NCI-H2171 (cell line): ENCODE results near the gene UTP11.
"Not testable (repeated sequence)": the region's sequence is repeated elsewhere in the genome, so short reads cannot be mapped to it uniquely, and the experiment has no call there.

Experiments
- DNase-seq: peaks from one replicate; lab custom pipeline; 2025; lab: John Stamatoyannopoulos, UW

UTP11 gene

GRCh38 chr1:38027201-38028104 lies 14.9 kb downstream of the UTP11 start:
- peak; percentile 82 for DNase-seq

GRCh38 chr1:38028105-38028591 lies 15.6 kb downstream of the UTP11 start:
- peak; percentile 51 for DNase-seq

GRCh38 chr1:38028671-38029070 lies 16.1 kb downstream of the UTP11 start:
- DNase-seq = no peak

DNA sequence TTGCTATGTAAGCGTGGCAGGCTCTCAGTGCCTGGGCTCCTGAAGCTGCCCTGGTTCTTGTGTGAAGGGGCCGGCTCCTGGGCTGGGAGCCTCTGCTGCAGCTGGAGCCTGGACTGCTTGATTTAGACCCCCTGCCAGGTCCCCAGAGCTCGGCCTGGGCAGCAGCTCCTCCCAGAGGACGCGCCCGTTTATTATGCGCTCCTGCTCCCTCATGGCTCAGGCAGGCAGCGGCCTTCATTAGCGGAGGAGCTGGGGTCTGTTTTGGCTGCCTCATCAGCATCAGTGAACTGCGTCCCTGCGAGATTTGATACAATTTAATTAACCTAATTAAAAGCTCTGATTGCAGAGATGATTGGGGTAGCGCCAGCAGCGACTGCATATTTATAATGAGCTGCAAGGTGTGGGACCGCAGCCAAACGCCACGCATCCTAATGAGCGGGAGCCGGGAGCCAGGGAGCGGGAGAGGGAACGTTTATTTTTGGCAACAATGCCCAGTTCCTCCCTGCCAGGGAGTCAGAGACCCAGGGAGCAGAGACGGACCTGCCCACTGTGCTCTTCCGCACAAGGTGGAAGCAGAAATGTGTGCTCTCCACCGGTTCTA lies 16.6 kb downstream of the UTP11 start:
- peak; percentile 68 for DNase-seq

GRCh38 chr1:38029685-38030511 lies 17.4 kb downstream of the UTP11 start:
- DNase-seq = peak; percentile 64

DNA sequence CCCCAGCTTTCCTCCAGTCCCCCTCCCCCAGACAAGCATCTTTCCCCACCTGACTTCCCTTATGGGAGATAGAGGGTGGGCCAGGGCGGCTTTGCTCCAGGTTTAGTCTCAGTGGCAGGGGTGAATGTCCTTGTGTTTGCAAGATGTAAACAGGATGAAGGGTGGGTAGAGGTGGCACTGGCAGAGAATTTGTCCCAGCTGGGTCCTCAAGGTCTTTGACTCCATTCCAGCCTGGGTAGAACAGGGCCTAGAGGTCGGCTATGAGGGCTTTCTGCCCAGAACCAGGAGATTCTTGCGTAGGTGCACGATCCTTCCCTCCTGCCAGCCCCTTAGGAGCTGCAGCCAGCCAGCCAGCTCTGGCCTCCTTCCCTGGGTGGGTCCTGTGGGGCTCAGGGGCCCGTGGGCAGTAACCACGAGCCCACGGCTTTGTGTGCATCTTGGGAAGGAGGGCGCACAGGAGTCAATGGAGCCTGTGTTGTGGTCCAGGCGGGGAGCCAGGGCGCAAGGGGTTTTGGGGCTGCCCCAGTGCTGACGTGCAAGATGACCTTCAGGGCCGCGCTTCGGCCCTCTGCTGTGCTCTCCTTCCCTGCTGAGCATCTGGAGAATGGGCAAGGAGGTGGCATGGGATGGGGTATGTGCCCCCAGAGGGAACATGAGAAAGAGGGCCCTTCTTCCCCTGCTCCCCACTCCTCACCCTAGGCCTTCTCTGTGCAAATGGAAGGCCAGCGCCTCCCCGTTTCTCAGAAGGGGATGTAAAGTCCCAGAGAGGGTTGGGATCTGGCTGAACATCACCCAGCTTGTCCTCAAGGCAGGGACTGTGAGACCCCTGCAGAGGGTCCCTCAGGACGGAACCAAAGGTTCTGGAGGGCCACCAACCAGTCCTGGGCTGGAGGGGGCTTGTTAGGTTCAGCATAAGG lies 18.3 kb downstream of the UTP11 start:
- DNase-seq = no peak

- DNase-seq = no peak
These were observed 19.0 kb downstream of the UTP11 start for GRCh38 chr1:38031513-38031866.

DNA sequence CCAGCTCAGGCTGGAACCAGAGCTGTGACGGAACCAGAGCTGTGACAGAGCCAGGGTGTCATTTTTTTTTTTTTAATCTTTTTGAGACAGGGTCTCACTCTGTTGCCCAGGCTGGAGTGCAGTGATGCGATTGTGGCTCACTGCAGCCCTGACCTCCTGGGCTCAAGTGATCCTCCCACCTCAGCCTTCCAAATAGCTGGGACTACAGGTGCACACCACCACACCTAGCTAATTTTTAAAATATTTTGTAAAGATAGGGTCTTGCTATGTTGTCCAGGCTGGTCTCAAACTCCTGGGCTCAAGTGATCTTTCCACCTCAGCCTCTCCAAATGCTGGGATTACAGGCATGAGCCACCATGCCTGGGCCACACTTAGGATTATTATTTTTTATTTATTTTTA lies 20.5 kb downstream of the UTP11 start:
- not testable (repeated sequence) for DNase-seq

GRCh38 chr1:38034871-38035270 lies 22.3 kb downstream of the UTP11 start:
- DNase-seq = no peak

DNA sequence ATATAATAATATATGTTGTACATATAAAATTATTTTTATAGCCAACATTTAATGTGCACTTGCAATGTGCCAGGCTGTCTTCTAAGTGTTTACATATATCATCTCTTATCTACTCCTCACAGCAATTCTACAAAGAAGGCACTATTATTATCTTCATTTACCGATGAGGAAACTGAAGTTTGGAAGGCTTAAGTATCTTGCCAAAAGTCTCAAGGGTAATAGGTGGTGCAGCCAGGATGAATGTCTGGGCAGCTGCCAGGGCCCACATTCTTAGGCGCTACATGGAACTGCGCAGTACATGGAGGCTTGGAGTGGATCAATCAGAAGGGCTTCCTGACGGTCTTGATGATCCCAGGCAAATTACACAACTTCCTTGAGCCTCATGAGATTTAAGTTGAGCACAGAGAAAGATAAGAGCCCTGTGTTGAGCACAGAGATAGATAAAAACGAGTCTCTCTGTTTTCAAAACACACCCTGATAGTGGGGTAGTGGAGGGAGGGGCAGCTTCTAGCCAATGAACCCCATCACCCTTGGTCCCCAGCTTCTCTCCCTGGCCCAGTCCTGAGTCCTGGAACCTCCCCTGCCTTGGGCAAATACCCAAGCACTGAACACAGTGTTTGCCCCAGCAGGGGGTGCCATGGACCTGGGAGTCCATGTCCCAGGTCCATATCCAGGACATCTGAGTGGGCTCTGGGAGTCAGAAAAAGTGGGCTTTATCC lies 24.8 kb downstream of the UTP11 start:
- no peak for DNase-seq

DNA sequence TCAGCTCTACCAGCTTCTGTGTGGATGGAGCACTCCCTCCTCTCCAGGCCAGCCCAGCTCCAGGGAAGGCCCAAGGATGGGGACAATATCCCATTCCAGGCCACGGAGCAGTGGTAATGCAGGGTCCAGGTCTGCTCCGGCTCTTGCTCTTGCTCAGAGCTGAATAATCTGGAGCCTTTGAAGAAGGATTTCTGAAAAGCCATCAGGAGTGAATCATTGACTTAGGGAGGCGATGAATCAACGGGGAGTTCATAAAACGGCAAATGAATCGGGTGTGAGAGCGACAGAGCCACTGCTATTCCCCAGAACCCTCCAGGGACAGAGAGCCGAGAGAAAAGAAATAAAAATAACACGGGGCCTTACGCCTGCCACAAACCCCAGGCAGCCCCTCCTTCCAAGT lies 26.3 kb downstream of the UTP11 start:
- DNase-seq = no peak

- no peak for DNase-seq
These were observed 27.0 kb downstream of the UTP11 start for GRCh38 chr1:38039331-38040088.

GRCh38 chr1:38041936-38042834 lies 29.7 kb downstream of the UTP11 start:
- no peak for DNase-seq

DNA sequence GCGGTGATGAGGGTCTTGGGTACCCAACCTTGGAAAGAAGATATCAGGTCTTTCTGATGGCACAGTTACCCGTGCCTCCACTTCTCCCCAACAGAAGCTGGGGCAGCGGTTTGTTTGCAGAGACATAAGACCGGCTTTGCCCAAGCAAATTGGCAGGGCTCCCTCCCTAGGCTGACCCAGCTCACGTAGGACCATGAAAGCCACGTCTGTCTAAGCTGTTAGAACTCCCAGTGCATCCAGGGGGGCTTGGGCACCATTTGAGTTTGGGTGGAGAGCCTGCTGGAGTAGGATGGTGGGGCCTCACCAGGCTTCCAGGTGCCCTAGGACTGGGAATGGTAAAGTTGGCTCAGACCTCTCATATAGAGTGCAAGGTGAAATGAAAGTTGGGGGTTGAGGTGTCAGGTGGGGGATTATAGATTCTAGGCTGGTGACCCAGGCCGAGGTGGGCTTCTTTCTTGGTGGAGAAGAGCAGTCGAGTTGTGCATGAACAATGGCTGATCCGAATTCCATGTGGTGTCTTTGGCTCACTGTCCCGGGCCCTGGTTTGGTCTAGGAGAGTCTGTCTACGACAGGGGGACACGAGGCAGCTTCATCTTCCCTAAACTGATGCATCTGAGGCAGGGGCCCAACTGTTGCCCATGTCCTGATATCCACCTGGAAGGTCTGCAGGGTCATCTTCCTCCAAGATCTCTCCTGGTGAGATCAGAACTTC lies 30.7 kb downstream of the UTP11 start:
- no peak for DNase-seq

GRCh38 chr1:38044221-38045215 lies 32.0 kb downstream of the UTP11 start:
- DNase-seq = no peak

DNA sequence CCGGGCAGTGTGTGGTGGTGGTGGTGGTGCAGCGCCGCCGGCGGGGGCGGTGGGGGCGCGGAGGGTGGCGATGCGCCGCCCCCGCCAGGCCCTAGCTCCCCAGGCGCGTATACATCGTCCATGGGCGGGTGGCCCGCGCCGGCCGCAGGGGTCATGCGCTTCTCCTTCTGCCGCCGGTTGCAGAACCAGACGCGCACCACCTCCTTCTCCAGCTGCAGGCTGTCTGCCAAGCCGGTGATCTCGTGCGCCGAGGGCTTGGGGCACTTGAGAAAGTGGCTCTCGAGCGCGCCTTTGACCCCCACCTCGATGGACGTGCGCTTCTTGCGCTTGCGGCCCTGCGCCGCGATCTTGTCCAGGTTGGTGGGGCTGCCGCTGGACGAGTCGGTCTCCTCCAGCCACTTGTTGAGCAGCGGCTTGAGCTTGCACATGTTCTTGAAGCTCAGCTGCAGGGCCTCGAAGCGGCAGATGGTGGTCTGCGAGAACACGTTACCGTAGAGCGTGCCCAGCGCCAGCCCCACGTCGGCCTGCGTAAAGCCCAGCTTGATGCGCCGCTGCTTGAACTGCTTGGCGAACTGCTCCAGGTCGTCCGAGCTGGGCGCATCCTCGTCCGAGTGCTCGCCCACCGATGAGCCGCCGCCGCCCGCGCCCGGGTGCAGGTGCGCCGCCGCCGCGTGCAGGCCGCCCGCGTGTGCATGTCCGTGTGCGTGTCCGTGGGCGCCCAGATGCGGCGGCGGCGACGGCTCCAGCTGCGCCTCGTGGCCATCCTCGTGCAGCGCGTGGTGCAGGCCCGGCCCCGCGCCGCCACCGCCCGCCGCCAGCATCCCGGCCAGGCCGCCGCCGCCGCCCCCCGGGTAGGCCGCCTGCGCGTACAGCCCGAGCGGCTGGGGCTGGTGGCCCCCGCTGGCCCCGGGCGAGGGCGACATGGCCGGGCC lies 33.1 kb downstream of the UTP11 start:
- DNase-seq = no peak
